Psoas muscle (tissue), 8 donors: ENCODE measurements around the gene IRS1. TPM values are rescaled to one million over a fixed set of nuclear protein-coding genes. Genes with fewer than 3 reads are reported as not detected.

ENCODE experiments used
- ATAC-seq, 4 donors: fragments of 200-7000 bp; cut with Tn5 transposase; one replicate each; pipeline ENCODE4 v1.9.1; 2020; ENCODE audit warnings: moderate library complexity in 3 of 4, mild to moderate bottlenecking in 2 of 4
- DNase-seq, 2 donors: peaks; one replicate each; pipeline ENCODE4 v3.0.0-alpha.2; 2020
- H3K27ac ChIP-seq: fragments of 200-600 bp; one replicate; pipeline ENCODE4 v1.8.0; 2022
- H3K27me3 ChIP-seq, 3 donors: fragments of 200-600 bp in 1 of 3; one replicate each; pipeline versions ENCODE4 v1.6.1 to v1.8.0; 2013 to 2022; ENCODE audit warnings: low read length in 2 of 3, mild to moderate bottlenecking in 2 of 3, moderate library complexity in 1 of 3; ENCODE audit not compliant: insufficient read depth in 3 of 3
- H3K36me3 ChIP-seq, 2 donors: fragments of 200-600 bp in 1 of 2; one replicate each; pipeline versions ENCODE4 v1.6.1 to v1.8.0; 2013 to 2022; ENCODE audit warnings: low read depth in 1 of 2, mild to moderate bottlenecking in 1 of 2, moderate library complexity in 1 of 2; ENCODE audit not compliant: insufficient read depth in 1 of 2
- H3K4me1 ChIP-seq: fragments of 200-600 bp; one replicate; pipeline ENCODE4 v1.8.0; 2022
- H3K4me3 ChIP-seq: fragments of 200-600 bp; one replicate; pipeline ENCODE4 v1.8.0; 2022; ENCODE audit warnings: mild to moderate bottlenecking
- H3K9me3 ChIP-seq: fragments of 200-600 bp; one replicate; pipeline ENCODE4 v1.8.0; 2022
- WGBS, 3 donors: extraction: QIAGEN DNeasy Blood & Tissue Kit; methylation state at CpG; one replicate each; pipeline versions ENCODE4 v1.1.6 to v1.1.7; 2013; 5-methylcytosine and 5-hydroxymethylcytosine counted together
- intact Hi-C, 2 donors: fragments of 100-400 bp; cut with DNase I; formaldehyde crosslinking; loops; one replicate each; pipeline versions ENCODE4 v1.11.0 to v1.14.2; 2022
- polyA plus RNA-seq, 3 donors: library from polyadenylated mRNA; stranded (reverse); fragments of 200-250 nt; gene quantifications; one replicate each; pipeline ENCODE4 v1.2.3, GENCODE V29; 2013
- total RNA-seq, 4 donors: library from RNA; stranded (reverse); fragmentation: NEBNext Ultra II Directional in 2 of 4; extraction: Animal tissue kit (Norgen Biotek cat#: 25700) in 2 of 4; gene quantifications; one replicate each; pipeline versions ENCODE4 v1.2.1 to v1.2.4, GENCODE V29; 2021 to 2023
- TF ChIP-seq, protein P1 (sequence below): fragments of 200-600 bp; IDR thresholded peaks from one replicate; pipeline ENCODE4 v1.8.0; 2022; ENCODE audit warnings: antibody characterized with exemption
- donor health status: healthy with polysubstance abuse.
- donor health status: DM: no; HTN: no; CAD: no; lungs with moderate emphysema.
- donor health status: Bipolar disorder and iron deficiency.
- donor health status: healthy.
- donor health status: DM: yes; HTN: yes; CAD: no.
- donor health status: DM: no; HTN: no; CAD: no.
- donor health status: DM: no; HTN: no; CAD: no.
- donor health status: DM: yes; HTN: yes; CAD: no.

IRS1 gene
- total and polyA plus RNA-seq, 7 donors: 2.5 to 21.0 (median 11.9) TPM

DNA sequence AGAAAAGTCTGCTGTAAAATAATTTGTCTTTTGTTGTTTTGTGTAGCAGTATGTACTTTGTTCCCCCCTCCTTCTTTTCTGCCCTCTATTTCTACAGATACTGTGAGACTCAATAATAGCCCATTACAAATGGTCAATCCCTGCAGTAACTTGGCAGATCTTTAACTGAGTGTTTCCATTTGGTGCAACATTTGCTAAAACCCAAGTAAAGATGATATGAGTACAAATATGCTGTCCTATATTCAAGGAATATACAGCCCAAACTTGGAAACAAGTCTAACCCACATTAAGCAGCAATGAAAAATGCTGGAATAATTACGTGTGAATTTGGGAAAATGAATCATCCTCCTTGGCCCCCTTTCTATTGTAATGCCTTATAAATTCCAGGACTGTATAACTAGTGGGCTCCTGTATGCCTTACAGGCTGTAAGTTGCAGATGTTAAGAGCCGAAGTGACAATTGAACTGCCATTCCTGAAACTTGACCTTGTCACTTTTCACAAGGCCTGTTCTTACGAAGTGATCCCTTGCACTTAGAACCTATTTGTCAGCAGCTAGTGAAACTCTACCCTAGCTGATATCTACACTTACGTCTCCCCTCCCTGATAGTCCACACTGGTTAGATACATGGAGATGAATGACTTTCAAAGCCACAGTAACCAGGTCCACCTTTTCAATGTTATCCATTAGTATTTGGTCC, 104.9 kb downstream of the IRS1 start:
- TF ChIP-seq, protein P1, sequence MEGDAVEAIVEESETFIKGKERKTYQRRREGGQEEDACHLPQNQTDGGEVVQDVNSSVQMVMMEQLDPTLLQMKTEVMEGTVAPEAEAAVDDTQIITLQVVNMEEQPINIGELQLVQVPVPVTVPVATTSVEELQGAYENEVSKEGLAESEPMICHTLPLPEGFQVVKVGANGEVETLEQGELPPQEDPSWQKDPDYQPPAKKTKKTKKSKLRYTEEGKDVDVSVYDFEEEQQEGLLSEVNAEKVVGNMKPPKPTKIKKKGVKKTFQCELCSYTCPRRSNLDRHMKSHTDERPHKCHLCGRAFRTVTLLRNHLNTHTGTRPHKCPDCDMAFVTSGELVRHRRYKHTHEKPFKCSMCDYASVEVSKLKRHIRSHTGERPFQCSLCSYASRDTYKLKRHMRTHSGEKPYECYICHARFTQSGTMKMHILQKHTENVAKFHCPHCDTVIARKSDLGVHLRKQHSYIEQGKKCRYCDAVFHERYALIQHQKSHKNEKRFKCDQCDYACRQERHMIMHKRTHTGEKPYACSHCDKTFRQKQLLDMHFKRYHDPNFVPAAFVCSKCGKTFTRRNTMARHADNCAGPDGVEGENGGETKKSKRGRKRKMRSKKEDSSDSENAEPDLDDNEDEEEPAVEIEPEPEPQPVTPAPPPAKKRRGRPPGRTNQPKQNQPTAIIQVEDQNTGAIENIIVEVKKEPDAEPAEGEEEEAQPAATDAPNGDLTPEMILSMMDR: no peak
- Histone ChIP-seq H3K4me1 (peaks cover 30% of the 10 kb centered on the region), H3K27me3 (no peaks in the 10 kb centered on the region), H3K9me3 (no peaks in the 10 kb centered on the region), H3K4me3 (no peak overlapping the region), H3K27ac (peak overlapping the region; percentile 53), H3K36me3 (no peaks in the 10 kb centered on the region)
- ATAC-seq (no peak), DNase-seq (no peak)
- intact Hi-C loops: no loop called here
- 38 to 55% (median 41%) methylated on average over 4 of the region's 4 CpGs for WGBS, 3 donors

- TF ChIP-seq, protein P1: no peak
- no peaks in the 10 kb centered on the region for H3K27me3 ChIP-seq
- peak overlapping the region; percentile 53 for H3K27ac ChIP-seq
- H3K9me3 ChIP-seq: no peaks in the 10 kb centered on the region
- no peaks in the 10 kb centered on the region for H3K36me3 ChIP-seq
- DNase-seq (no peak), ATAC-seq (peak in 2 of 4 donors; percentile 18 to 23)
- peaks cover 30% of the 10 kb centered on the region for H3K4me1 ChIP-seq
- intact Hi-C loops: no loop called here
- WGBS, 3 donors: 22 to 34% (median 28%) methylated on average over 4 of the region's 4 CpGs
- H3K4me3 ChIP-seq: no peak overlapping the region
Measured at GRCh38 chr2:226694149-226694548, 105.5 kb downstream of the IRS1 start.

DNA sequence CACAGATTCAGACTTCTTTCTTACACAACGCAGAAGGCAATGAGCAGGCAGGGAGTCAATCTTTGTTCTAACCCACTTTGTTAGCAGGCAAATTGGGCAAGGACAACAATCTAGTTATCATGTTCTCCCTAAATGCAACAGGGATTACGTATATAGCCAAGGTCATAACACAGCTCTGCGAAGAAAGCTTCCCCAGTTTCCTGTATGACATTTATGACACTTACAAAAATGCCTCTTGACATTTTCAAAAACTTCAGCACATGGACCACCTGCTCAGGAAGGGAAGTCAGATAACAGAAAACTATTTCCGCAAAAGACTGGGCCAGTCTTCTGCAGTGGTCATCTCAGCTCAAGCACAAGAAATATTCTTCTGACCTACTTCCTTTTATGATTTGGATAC, 106.1 kb downstream of the IRS1 start:
- no peaks in the 10 kb centered on the region for H3K36me3 ChIP-seq
- TF ChIP-seq, protein P1: no peak
- DNase-seq (no peak), ATAC-seq (peak in 2 of 4 donors; percentile 22 to 28)
- WGBS, 3 donors: 41 to 58% (median 45%) methylated on average over 4 of the region's 4 CpGs
- H3K9me3 ChIP-seq: no peaks in the 10 kb centered on the region
- intact Hi-C loops: no loop called here
- H3K4me3 ChIP-seq: no peak overlapping the region
- peak overlapping the region; percentile 53 for H3K27ac ChIP-seq
- no peaks in the 10 kb centered on the region for H3K27me3 ChIP-seq
- peaks cover 30% of the 10 kb centered on the region for H3K4me1 ChIP-seq

DNA sequence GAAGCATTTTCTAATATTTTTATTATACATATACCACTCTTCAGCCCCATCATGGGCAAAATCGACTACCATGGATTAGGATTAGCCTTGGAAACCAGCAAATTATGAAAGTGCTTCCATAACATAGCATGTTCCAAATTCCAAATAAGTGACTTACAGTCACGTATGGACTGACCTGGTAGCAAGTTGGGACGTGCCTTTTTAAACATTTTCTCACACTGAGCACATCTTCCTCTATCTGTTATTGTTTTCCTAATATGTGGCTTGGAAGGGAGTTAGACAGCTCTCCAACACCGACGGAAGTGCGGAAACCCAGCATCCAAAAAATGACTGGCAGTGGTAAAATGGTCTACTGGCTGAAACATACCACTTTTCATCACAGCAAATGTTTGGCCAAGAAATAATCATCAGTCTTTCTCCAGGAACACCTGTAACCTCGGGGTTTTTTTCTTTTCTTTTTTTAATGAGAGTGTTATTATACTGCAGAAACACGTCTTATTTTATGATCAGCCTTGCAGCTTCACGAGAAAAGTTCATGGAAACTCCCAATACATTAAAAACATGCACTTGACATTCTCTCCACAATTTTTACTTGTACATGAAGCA, 107.0 kb downstream of the IRS1 start:
- H3K27me3 ChIP-seq: no peaks in the 10 kb centered on the region
- H3K4me1 ChIP-seq: peaks cover 30% of the 10 kb centered on the region
- TF ChIP-seq, protein P1: no peak
- no peak overlapping the region for H3K4me3 ChIP-seq
- H3K9me3 ChIP-seq: peaks cover 3% of the 10 kb centered on the region
- H3K27ac ChIP-seq: peak overlapping the region; percentile 88
- WGBS, 3 donors: 77 to 91% (median 81%) methylated on average over 9 of the region's 9 CpGs
- intact Hi-C loops: no loop called here
- no peak for ATAC-seq
- no peaks in the 10 kb centered on the region for H3K36me3 ChIP-seq
- DNase-seq: no peak
